Tibial artery (tissue), 4 donors: ENCODE data around the gene WFDC1.
"Not testable (repeated sequence)": the region's sequence is repeated elsewhere in the genome, so short reads cannot be mapped to it uniquely, and the experiment has no call there.

ENCODE experiments used
- DNase-seq, 2 donors: peaks; one replicate each; pipeline ENCODE4 v3.0.0-alpha.2; 2019
- H3K27ac ChIP-seq, 2 donors: fragments of 200-600 bp; sonication (generic) in 1 of 2; 1 replicate in 1 of 2; 2 replicates in 1 of 2; pipeline ENCODE4 v1.5.1; 2018 to 2019; ENCODE audit warnings: mild to moderate bottlenecking in 1 of 2
- H3K27me3 ChIP-seq, 2 donors: fragments of 200-600 bp; sonication (generic) in 1 of 2; one replicate each; pipeline versions ENCODE4 v1.5.1 to v1.6.0; 2016 to 2019
- H3K36me3 ChIP-seq, 3 donors: fragments of 200-600 bp; sonication (generic) in 2 of 3; one replicate each; pipeline ENCODE4 v1.5.1; 2016 to 2019; ENCODE audit warnings: mild to moderate bottlenecking in 2 of 3
- H3K4me1 ChIP-seq, 4 donors: fragments of 200-600 bp; sonication (generic) in 2 of 4; 1 replicate in 3 of 4; 2 replicates in 1 of 4; pipeline ENCODE4 v1.5.1; 2016 to 2019
- H3K4me3 ChIP-seq, 2 donors: fragments of 200-600 bp; sonication (generic) in 1 of 2; 1 replicate in 1 of 2; 2 replicates in 1 of 2; pipeline ENCODE4 v1.5.1; 2018 to 2019; ENCODE audit warnings: mild to moderate bottlenecking in 2 of 2
- H3K9me3 ChIP-seq, 3 donors: fragments of 200-600 bp; sonication (generic) in 1 of 3; one replicate each; pipeline ENCODE4 v1.5.1; 2016 to 2019
- intact Hi-C: fragments of 100-400 bp; cut with DNase I; formaldehyde crosslinking; loops from one replicate; pipeline ENCODE4 v1.15.0; 2023; ENCODE audit warnings: low total_unique reads
- TF ChIP-seq, protein P1 (sequence below), 2 experiments: fragments of 200-600 bp in 1 of 2; fragments of 450-650 bp in 1 of 2; IDR thresholded peaks; one replicate each; pipeline ENCODE4 v1.5.1; 2017 to 2019; ENCODE audit warnings: antibody characterized with exemption in 2 of 2, mild to moderate bottlenecking in 1 of 2, moderate library complexity in 1 of 2

The WFDC1 gene

DNA sequence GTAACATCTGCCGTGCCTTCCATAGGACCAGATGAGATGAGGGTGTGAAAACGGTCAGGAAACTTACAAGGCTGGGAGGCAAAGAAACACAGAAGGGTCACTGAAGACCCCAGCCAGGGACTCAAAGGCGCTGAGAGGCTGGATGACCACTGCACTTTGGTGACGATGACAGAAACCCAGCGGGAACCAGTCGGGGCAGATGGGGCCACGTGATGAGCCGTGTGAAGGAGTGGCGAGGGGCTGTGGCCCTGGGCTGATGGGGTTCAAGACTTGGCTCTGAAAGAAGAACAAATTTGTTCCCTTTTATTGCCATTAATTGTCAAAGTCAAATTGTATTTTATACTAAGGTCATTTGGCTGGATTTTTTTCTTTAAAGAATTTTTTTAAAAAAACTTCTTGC is 45.1 kb downstream of the WFDC1 start:
- no peak overlapping the region for H3K4me3 ChIP-seq
- DNase-seq: no peak

DNA sequence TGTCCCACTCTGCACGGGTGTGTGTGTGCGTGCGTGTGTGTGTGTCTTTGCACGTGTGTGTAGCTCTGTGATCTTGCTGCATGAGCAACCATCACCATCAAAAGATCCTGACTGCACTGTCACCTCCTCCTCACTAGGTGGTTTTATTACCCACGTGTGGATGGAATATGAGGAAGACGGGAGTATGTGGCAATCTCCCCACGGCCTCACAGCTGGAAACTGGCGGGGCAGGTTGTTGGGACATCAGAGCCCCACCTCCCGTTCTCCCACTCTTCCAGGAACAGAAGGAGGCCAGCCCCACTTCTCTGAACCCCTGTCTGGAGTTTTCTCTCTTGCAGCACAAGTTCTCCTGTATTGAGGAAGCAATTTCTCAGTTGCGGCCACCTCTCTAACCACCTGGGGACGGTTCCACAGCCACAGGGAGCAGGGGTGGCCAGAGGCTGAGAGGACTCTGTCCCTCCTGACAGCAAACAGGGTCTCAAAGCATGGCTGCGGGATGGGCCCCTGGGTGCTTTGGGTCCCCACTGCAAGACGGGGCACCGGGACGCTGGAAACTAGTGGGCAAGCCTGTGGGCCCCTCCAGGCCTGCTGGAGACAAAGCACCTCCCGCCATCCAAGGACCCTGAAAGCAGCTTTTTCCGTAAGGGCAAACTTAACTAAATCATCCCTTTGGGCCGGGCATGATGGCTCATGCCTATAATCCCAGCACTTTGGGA is 45.8 kb downstream of the WFDC1 start:
- H3K9me3 ChIP-seq: peaks cover 0 to 20% (median 19%) of the 10 kb centered on the region in 3 donors
- no peaks in the 10 kb centered on the region for H3K36me3 ChIP-seq
- no peak for DNase-seq
- intact Hi-C loops: no loop called here
- H3K27ac ChIP-seq: no peak overlapping the region
- H3K27me3 ChIP-seq: no peaks in the 10 kb centered on the region
- no peak overlapping the region for H3K4me3 ChIP-seq
- TF ChIP-seq, protein P1, sequence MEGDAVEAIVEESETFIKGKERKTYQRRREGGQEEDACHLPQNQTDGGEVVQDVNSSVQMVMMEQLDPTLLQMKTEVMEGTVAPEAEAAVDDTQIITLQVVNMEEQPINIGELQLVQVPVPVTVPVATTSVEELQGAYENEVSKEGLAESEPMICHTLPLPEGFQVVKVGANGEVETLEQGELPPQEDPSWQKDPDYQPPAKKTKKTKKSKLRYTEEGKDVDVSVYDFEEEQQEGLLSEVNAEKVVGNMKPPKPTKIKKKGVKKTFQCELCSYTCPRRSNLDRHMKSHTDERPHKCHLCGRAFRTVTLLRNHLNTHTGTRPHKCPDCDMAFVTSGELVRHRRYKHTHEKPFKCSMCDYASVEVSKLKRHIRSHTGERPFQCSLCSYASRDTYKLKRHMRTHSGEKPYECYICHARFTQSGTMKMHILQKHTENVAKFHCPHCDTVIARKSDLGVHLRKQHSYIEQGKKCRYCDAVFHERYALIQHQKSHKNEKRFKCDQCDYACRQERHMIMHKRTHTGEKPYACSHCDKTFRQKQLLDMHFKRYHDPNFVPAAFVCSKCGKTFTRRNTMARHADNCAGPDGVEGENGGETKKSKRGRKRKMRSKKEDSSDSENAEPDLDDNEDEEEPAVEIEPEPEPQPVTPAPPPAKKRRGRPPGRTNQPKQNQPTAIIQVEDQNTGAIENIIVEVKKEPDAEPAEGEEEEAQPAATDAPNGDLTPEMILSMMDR (IDR thresholded peaks at IDR 0.05): no peak
- H3K4me1 ChIP-seq: no peaks in the 10 kb centered on the region

More for the DNA sequence above, 45.1 kb downstream of the WFDC1 start:
- intact Hi-C loops: no loop called here
- no peaks in the 10 kb centered on the region for H3K36me3 ChIP-seq
- no peaks in the 10 kb centered on the region for H3K27me3 ChIP-seq
- H3K4me1 ChIP-seq: no peaks in the 10 kb centered on the region
- TF ChIP-seq, protein P1 (IDR thresholded peaks at IDR 0.05): no peak
- H3K27ac ChIP-seq: no peak overlapping the region
- peaks cover 0 to 23% (median 19%) of the 10 kb centered on the region in 3 donors for H3K9me3 ChIP-seq

DNA sequence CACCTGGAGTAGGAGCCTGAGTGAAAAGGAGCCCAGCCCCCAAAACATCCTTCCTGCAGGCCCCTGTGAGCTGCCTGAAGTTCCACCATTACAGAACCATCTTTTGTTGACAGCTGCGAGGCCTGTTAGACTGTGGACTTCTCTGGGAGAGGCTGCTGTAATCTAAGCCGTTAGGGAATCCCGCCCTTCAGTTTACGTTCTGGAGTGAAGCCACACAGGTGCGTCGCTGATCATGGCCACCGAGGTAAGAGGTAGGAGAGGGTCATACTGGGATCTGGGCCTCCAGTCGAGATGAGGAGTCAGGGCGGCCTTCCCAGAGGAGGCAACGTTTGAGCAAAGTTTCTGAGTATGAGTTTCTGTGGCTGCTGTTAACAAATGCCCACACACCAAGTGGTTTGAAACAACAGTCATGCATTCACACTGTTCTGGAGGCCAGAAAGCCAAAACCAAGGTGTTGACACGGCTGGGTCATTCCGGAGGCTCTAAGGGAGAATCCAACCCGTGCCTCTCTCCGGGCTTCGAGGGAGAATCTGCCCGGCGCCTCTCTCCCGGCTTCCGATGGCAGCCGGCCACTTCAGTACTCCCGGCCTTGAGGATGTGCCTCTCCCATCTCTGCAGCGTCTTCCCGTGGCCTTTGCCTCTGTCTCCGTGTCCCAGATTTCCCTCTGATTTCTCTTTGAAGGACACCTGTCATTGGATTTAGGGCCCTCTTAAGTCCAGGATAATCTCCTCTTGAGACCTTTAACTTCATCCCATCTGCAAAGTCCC is 47.0 kb downstream of the WFDC1 start:
- no peak for DNase-seq
- Histone ChIP-seq H3K27me3 (no peaks in the 10 kb centered on the region), H3K4me1 (no peaks in the 10 kb centered on the region), H3K27ac (no peak overlapping the region), H3K36me3 (no peaks in the 10 kb centered on the region), H3K4me3 (no peak overlapping the region), H3K9me3 (peaks cover 0 to 11% (median 10%) of the 10 kb centered on the region in 3 donors)
- intact Hi-C loops: no loop called here
- TF ChIP-seq, protein P1 (IDR thresholded peaks at IDR 0.05): no peak

DNA sequence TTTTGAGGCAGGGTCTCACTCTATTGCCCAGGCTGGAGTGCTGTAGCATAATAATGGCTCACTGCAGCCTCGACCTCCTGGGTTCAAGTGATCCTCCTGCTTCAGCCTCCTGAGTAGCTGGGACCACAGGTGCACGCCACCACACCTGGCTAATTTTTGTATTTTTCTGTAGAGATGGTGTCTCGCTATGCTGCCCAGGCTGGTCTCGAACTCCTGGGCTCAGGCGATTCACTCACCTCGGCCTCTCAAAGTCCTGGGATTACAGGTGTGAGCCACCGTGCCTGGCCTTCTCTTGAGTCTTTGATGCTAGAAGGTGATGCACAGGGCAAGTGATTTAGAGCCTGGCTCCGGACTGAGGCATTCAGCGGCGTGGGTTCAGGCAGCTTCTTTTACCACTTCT is 49.1 kb downstream of the WFDC1 start:
- intact Hi-C loops, H3K27ac ChIP-seq, H3K27me3 ChIP-seq, H3K4me1 ChIP-seq, H3K9me3 ChIP-seq, DNase-seq, H3K36me3 ChIP-seq, H3K4me3 ChIP-seq: not testable (repeated sequence)

DNA sequence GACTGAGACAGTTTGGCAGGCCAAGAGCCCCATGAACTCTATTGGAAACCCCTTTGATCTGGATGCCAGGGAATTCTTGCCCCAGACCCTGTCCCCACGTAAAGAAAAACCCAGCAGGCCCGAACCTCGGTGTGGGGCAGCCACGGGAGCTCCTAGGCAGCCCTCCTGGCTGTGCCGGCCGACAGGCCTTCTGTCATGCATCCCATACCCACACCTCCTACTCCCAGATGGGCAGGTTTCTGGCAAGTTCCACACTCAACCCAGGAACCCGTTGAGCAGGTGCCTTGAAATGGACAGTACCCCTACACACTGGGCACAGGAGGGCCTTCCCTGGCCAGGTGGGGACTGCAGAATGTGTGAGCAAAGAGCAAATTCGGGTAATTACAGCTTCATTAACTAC is 50.1 kb downstream of the WFDC1 start:
- H3K36me3 ChIP-seq: no peaks in the 10 kb centered on the region
- TF ChIP-seq, protein P1 (IDR thresholded peaks at IDR 0.05): no peak
- H3K27ac ChIP-seq: no peak overlapping the region
- no peak for DNase-seq
- no peaks in the 10 kb centered on the region for H3K9me3 ChIP-seq
- intact Hi-C loops: no loop called here
- H3K27me3 ChIP-seq: no peaks in the 10 kb centered on the region
- H3K4me1 ChIP-seq: no peaks in the 10 kb centered on the region
- H3K4me3 ChIP-seq: no peak overlapping the region

DNA sequence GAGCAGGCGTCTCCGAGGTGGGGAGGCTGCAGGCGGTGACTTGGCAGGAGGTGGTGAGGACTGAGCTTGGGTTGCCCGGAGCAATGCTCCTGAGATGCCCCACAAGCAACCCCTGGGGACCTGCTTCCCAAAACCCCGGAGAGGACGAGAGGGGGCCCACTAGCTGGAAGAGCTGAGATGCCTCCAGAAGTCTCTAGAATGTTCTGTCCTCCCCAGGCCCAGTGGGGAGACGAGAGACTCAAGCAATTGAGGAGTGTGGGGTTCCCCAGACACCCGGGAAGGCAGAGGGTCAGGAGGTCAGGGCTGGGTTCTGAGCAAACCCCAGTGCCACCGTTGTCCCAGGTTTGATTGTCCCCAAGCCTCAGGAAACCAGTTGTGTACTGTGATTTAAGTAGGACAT is 52.5 kb downstream of the WFDC1 start:
- H3K4me1 ChIP-seq: no peaks in the 10 kb centered on the region
- no peaks in the 10 kb centered on the region for H3K27me3 ChIP-seq
- H3K9me3 ChIP-seq: no peaks in the 10 kb centered on the region
- no peak overlapping the region for H3K4me3 ChIP-seq
- no peak for DNase-seq
- H3K36me3 ChIP-seq: no peaks in the 10 kb centered on the region
- no peak overlapping the region for H3K27ac ChIP-seq
- intact Hi-C loops: no loop called here
- TF ChIP-seq, protein P1 (IDR thresholded peaks at IDR 0.05): no peak
